GM23338 (cell line): Measurements from ENCODE around the gene ZNF460. TPM values are rescaled to one million over a fixed set of nuclear protein-coding genes. Genes with fewer than 3 reads are reported as not detected.

Experiments used
- ATAC-seq: fragments of 200-7000 bp; cut with Tn5 transposase; 3 replicates; pipeline ENCODE4 v1.9.1; 2020
- DNase-seq: peaks from one replicate; pipeline ENCODE4 v3.0.0-alpha.2; 2015; ENCODE audit warnings: low spot score
- H2AFZ ChIP-seq: fragments of 200-600 bp; sonication (generic); 2 replicates; pipeline ENCODE4 v1.8.0; 2016; ENCODE audit warnings: antibody characterized with exemption, mild to moderate bottlenecking, moderate library complexity
- H3F3A ChIP-seq: fragments of 200-600 bp; sonication (generic); replicated peaks from 2 replicates; pipeline ENCODE4 v1.8.0; 2017; ENCODE audit warnings: antibody characterized with exemption, mixed run types, low read depth
- H3K27ac ChIP-seq: fragments of 200-600 bp; sonication (generic); 2 replicates; pipeline ENCODE4 v1.6.1; 2016; ENCODE audit warnings: low read depth
- H3K27me3 ChIP-seq: fragments of 200-600 bp; sonication (generic); 2 replicates; pipeline ENCODE4 v1.8.0; 2016; ENCODE audit warnings: mild to moderate bottlenecking, mixed run types, moderate library complexity; ENCODE audit not compliant: insufficient read depth
- H3K36me3 ChIP-seq: fragments of 200-600 bp; sonication (generic); 2 replicates; pipeline ENCODE4 v1.8.0; 2016; ENCODE audit warnings: mild to moderate bottlenecking; ENCODE audit not compliant: insufficient read depth
- H3K4me1 ChIP-seq: fragments of 200-600 bp; sonication (generic); 2 replicates; pipeline ENCODE4 v1.8.0; 2016; ENCODE audit warnings: mild to moderate bottlenecking, moderate library complexity; ENCODE audit not compliant: insufficient read depth
- H3K4me2 ChIP-seq: fragments of 200-600 bp; sonication (generic); 2 replicates; pipeline ENCODE4 v1.7.1; 2017; ENCODE audit warnings: mixed run types
- H3K4me3 ChIP-seq: fragments of 200-600 bp; sonication (generic); 2 replicates; pipeline ENCODE4 v1.6.1; 2016; ENCODE audit warnings: mixed run types
- H3K79me2 ChIP-seq: fragments of 200-600 bp; sonication (generic); replicated peaks from 2 replicates; pipeline ENCODE4 v1.8.0; 2017; ENCODE audit warnings: mild to moderate bottlenecking; ENCODE audit not compliant: insufficient read depth
- H3K9me2 ChIP-seq: fragments of 200-600 bp; sonication (generic); 2 replicates; pipeline ENCODE4 v1.8.0; 2017; ENCODE audit not compliant: insufficient read depth
- H4K20me1 ChIP-seq: fragments of 200-600 bp; sonication (generic); replicated peaks from 2 replicates; pipeline ENCODE4 v1.8.0; 2017; ENCODE audit warnings: mild to moderate bottlenecking; ENCODE audit not compliant: insufficient read depth
- H3K27ac Mint-ChIP-seq: 2 replicates; pipeline ENCODE4 v1.8.0; 2020; ENCODE audit warnings: inconsistent platforms, mild to moderate bottlenecking, moderate library complexity, mixed read lengths
- H3K27me3 Mint-ChIP-seq: 3 replicates; pipeline ENCODE4 v1.8.0; 2022; ENCODE audit warnings: low read depth, mild to moderate bottlenecking, moderate library complexity, mixed read lengths, inconsistent platforms; ENCODE audit not compliant: insufficient read depth, poor library complexity
- H3K36me3 Mint-ChIP-seq: 3 replicates; pipeline ENCODE4 v1.8.0; 2021; ENCODE audit warnings: low read depth, mild to moderate bottlenecking, inconsistent platforms, moderate library complexity, mixed read lengths
- H3K4me1 Mint-ChIP-seq: 3 replicates; pipeline ENCODE4 v1.8.0; 2020; ENCODE audit warnings: mild to moderate bottlenecking, inconsistent platforms, mixed read lengths
- H3K4me3 Mint-ChIP-seq: 3 replicates; pipeline ENCODE4 v1.8.0; 2021; ENCODE audit warnings: moderate library complexity, mild to moderate bottlenecking, inconsistent platforms, mixed read lengths
- H3K9me3 Mint-ChIP-seq: 3 replicates; pipeline ENCODE4 v1.8.0; 2020; ENCODE audit warnings: moderate library complexity, mild to moderate bottlenecking, inconsistent platforms, mixed read lengths
- CREB1 ChIP-seq: fragments of 250-450 bp; sonication (Bioruptor Pico); IDR thresholded peaks from 2 replicates; pipeline ENCODE4 v1.5.0; 2020; ENCODE audit warnings: low read depth, mild to moderate bottlenecking, moderate library complexity
- EZH2 ChIP-seq: fragments of 200-600 bp; sonication (generic); IDR thresholded peaks from one replicate; pipeline ENCODE4 v1.8.0; 2017; ENCODE audit warnings: antibody characterized with exemption, mild to moderate bottlenecking, low read depth; ENCODE audit not compliant: unreplicated experiment
- EZH2phosphoT487 ChIP-seq: fragments of 200-600 bp; sonication (generic); IDR thresholded peaks from one replicate; pipeline ENCODE4 v1.8.1; 2018; ENCODE audit warnings: antibody characterized with exemption; ENCODE audit not compliant: unreplicated experiment
- NANOG ChIP-seq: IDR thresholded peaks from 2 replicates; pipeline ENCODE4 v1.6.1; 2016; ENCODE audit warnings: antibody characterized with exemption, borderline replicate concordance
- POLR2AphosphoS5 ChIP-seq: IDR thresholded peaks from 2 replicates; pipeline ENCODE4 v1.6.1; 2016; ENCODE audit warnings: antibody characterized with exemption, low read depth
- STAT1 ChIP-seq: IDR thresholded peaks from one replicate; pipeline ENCODE4 v1.6.1; 2016; ENCODE audit warnings: antibody characterized with exemption; ENCODE audit not compliant: unreplicated experiment
- ZNF114 ChIP-seq: fragments of 250-450 bp; sonication (Bioruptor Pico); IDR thresholded peaks from 2 replicates; pipeline ENCODE4 v1.5.0; 2020; ENCODE audit warnings: mild to moderate bottlenecking, moderate library complexity
- ZNF331 ChIP-seq: fragments of 250-450 bp; sonication (Bioruptor Pico); IDR thresholded peaks from 2 replicates; pipeline ENCODE4 v1.5.0; 2020; ENCODE audit warnings: low read depth, mild to moderate bottlenecking, moderate library complexity
- polyA plus RNA-seq: library from polyadenylated mRNA; unstranded; fragments of >200 nt; fragmentation: Nextera tagmentation; extraction: Ambion mirVana; gene quantifications from 2 replicates; pipeline ENCODE4 v1.2.1, GENCODE V29; 2016
- total RNA-seq: library from RNA; depleted of rRNA; stranded (reverse); fragments of >200 nt; shearing (Covaris generic); gene quantifications from 2 replicates; pipeline ENCODE4 v1.2.3, GENCODE V29; 2014
- TF ChIP-seq, protein P1 (sequence below): IDR thresholded peaks from 2 replicates; pipeline ENCODE4 v1.6.1; 2016; ENCODE audit warnings: antibody characterized with exemption
- TF ChIP-seq, protein P2 (sequence below), 2 experiments: fragments of 200-600 bp in 1 of 2; sonication (generic) in 1 of 2; conservative IDR thresholded peaks; 2 replicates each; pipeline versions ENCODE4 v1.5.1 to v1.6.1; 2016 to 2017; ENCODE audit warnings: antibody characterized with exemption in 2 of 2, low read depth in 2 of 2, mild to moderate bottlenecking in 2 of 2, moderate library complexity in 1 of 2
- TF ChIP-seq, protein P3 (sequence below): fragments of 250-450 bp; sonication (Bioruptor Pico); IDR thresholded peaks from 2 replicates; pipeline ENCODE4 v1.5.0; 2020; ENCODE audit warnings: mild to moderate bottlenecking, moderate library complexity
- TF ChIP-seq, protein P4 (sequence below): IDR thresholded peaks from one replicate; pipeline ENCODE4 v1.6.1; 2018; ENCODE audit warnings: antibody characterized with exemption; ENCODE audit not compliant: unreplicated experiment

ZNF460 gene
- total and polyA plus RNA-seq, 2 experiments from 2014 or later: 3.4 to 81.7 TPM

DNA sequence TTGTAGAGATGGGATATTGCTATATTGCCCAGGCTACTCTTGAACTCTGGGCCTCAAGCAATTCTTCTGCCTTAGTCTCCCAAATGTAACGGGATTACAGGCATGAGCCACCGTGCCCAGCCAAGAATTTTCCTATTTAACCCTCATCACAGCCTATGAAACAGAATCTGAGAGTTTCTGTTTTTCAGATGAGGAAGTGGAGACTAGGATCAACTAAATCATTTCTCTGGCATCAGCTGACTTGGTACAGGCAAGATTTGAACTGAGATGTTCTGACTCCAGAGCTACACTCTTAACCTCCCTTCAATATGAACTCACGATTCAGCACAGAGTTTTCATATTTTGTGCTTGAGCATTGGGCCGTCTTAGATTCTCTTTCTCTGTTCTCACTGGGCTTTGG lies 8.1 kb downstream of the ZNF460 start:
- no peak overlapping the region for H3K4me3 Mint-ChIP-seq
- H3K27ac ChIP-seq: no peak overlapping the region
- H3K27me3 ChIP-seq: no peaks in the 10 kb centered on the region
- no peak overlapping the region for H3K4me2 ChIP-seq
- TF ChIP-seq STAT1 (no peak), EZH2phosphoT487 (no peak), ZNF114 (CRISPR knock-in tag) (no peak), ZNF331 (CRISPR knock-in tag) (no peak), POLR2AphosphoS5 (no peak), CREB1 (CRISPR knock-in tag) (no peak), NANOG (no peak), EZH2 (no peak)
- TF ChIP-seq, protein P1, sequence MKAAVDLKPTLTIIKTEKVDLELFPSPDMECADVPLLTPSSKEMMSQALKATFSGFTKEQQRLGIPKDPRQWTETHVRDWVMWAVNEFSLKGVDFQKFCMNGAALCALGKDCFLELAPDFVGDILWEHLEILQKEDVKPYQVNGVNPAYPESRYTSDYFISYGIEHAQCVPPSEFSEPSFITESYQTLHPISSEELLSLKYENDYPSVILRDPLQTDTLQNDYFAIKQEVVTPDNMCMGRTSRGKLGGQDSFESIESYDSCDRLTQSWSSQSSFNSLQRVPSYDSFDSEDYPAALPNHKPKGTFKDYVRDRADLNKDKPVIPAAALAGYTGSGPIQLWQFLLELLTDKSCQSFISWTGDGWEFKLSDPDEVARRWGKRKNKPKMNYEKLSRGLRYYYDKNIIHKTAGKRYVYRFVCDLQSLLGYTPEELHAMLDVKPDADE: no peak
- TF ChIP-seq, protein P2, sequence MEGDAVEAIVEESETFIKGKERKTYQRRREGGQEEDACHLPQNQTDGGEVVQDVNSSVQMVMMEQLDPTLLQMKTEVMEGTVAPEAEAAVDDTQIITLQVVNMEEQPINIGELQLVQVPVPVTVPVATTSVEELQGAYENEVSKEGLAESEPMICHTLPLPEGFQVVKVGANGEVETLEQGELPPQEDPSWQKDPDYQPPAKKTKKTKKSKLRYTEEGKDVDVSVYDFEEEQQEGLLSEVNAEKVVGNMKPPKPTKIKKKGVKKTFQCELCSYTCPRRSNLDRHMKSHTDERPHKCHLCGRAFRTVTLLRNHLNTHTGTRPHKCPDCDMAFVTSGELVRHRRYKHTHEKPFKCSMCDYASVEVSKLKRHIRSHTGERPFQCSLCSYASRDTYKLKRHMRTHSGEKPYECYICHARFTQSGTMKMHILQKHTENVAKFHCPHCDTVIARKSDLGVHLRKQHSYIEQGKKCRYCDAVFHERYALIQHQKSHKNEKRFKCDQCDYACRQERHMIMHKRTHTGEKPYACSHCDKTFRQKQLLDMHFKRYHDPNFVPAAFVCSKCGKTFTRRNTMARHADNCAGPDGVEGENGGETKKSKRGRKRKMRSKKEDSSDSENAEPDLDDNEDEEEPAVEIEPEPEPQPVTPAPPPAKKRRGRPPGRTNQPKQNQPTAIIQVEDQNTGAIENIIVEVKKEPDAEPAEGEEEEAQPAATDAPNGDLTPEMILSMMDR (conservative IDR thresholded peaks at IDR 0.05; ENCODE audit: low read depth in 2 of 2): no peak
- TF ChIP-seq, protein P3, sequence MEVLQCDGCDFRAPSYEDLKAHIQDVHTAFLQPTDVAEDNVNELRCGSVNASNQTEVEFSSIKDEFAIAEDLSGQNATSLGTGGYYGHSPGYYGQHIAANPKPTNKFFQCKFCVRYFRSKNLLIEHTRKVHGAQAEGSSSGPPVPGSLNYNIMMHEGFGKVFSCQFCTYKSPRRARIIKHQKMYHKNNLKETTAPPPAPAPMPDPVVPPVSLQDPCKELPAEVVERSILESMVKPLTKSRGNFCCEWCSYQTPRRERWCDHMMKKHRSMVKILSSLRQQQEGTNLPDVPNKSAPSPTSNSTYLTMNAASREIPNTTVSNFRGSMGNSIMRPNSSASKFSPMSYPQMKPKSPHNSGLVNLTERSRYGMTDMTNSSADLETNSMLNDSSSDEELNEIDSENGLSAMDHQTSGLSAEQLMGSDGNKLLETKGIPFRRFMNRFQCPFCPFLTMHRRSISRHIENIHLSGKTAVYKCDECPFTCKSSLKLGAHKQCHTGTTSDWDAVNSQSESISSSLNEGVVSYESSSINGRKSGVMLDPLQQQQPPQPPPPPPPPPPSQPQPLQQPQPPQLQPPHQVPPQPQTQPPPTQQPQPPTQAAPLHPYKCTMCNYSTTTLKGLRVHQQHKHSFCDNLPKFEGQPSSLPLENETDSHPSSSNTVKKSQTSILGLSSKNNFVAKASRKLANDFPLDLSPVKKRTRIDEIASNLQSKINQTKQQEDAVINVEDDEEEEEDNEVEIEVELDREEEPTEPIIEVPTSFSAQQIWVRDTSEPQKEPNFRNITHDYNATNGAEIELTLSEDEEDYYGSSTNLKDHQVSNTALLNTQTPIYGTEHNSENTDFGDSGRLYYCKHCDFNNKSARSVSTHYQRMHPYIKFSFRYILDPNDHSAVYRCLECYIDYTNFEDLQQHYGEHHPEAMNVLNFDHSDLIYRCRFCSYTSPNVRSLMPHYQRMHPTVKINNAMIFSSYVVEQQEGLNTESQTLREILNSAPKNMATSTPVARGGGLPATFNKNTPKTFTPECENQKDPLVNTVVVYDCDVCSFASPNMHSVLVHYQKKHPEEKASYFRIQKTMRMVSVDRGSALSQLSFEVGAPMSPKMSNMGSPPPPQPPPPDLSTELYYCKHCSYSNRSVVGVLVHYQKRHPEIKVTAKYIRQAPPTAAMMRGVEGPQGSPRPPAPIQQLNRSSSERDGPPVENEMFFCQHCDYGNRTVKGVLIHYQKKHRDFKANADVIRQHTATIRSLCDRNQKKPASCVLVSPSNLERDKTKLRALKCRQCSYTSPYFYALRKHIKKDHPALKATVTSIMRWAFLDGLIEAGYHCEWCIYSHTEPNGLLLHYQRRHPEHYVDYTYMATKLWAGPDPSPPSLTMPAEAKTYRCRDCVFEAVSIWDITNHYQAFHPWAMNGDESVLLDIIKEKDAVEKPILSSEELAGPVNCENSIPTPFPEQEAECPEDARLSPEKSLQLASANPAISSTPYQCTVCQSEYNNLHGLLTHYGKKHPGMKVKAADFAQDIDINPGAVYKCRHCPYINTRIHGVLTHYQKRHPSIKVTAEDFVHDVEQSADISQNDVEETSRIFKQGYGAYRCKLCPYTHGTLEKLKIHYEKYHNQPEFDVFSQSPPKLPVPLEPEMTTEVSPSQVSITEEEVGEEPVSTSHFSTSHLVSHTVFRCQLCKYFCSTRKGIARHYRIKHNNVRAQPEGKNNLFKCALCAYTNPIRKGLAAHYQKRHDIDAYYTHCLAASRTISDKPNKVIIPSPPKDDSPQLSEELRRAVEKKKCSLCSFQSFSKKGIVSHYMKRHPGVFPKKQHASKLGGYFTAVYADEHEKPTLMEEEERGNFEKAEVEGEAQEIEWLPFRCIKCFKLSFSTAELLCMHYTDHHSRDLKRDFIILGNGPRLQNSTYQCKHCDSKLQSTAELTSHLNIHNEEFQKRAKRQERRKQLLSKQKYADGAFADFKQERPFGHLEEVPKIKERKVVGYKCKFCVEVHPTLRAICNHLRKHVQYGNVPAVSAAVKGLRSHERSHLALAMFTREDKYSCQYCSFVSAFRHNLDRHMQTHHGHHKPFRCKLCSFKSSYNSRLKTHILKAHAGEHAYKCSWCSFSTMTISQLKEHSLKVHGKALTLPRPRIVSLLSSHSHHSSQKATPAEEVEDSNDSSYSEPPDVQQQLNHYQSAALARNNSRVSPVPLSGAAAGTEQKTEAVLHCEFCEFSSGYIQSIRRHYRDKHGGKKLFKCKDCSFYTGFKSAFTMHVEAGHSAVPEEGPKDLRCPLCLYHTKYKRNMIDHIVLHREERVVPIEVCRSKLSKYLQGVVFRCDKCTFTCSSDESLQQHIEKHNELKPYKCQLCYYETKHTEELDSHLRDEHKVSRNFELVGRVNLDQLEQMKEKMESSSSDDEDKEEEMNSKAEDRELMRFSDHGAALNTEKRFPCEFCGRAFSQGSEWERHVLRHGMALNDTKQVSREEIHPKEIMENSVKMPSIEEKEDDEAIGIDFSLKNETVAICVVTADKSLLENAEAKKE (CRISPR knock-in tag): no peak
- TF ChIP-seq, protein P4, sequence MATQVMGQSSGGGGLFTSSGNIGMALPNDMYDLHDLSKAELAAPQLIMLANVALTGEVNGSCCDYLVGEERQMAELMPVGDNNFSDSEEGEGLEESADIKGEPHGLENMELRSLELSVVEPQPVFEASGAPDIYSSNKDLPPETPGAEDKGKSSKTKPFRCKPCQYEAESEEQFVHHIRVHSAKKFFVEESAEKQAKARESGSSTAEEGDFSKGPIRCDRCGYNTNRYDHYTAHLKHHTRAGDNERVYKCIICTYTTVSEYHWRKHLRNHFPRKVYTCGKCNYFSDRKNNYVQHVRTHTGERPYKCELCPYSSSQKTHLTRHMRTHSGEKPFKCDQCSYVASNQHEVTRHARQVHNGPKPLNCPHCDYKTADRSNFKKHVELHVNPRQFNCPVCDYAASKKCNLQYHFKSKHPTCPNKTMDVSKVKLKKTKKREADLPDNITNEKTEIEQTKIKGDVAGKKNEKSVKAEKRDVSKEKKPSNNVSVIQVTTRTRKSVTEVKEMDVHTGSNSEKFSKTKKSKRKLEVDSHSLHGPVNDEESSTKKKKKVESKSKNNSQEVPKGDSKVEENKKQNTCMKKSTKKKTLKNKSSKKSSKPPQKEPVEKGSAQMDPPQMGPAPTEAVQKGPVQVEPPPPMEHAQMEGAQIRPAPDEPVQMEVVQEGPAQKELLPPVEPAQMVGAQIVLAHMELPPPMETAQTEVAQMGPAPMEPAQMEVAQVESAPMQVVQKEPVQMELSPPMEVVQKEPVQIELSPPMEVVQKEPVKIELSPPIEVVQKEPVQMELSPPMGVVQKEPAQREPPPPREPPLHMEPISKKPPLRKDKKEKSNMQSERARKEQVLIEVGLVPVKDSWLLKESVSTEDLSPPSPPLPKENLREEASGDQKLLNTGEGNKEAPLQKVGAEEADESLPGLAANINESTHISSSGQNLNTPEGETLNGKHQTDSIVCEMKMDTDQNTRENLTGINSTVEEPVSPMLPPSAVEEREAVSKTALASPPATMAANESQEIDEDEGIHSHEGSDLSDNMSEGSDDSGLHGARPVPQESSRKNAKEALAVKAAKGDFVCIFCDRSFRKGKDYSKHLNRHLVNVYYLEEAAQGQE: no peak
- peaks cover 77% of the 10 kb centered on the region for H3K36me3 ChIP-seq
- no peak overlapping the region for H2AFZ ChIP-seq
- peaks cover 52% of the 10 kb centered on the region for H4K20me1 ChIP-seq
- H3K9me2 ChIP-seq: no peaks in the 10 kb centered on the region
- H3K27ac Mint-ChIP-seq: no peak overlapping the region
- no peak for ATAC-seq
- H3F3A ChIP-seq: no peaks in the 10 kb centered on the region; the same call in 1 of the 2 replicates
- no peak overlapping the region for H3K4me3 ChIP-seq
- DNase-seq: no peak
- no peaks in the 10 kb centered on the region for H3K4me1 Mint-ChIP-seq
- H3K36me3 Mint-ChIP-seq: peaks cover 88% of the 10 kb centered on the region
- H3K4me1 ChIP-seq: no peaks in the 10 kb centered on the region
- H3K79me2 ChIP-seq: peaks cover 94% of the 10 kb centered on the region
- H3K27me3 Mint-ChIP-seq: no peaks in the 10 kb centered on the region
- H3K9me3 Mint-ChIP-seq: no peaks in the 10 kb centered on the region
